Kidney (tissue), 14 donors: ENCODE data around the gene CRTC1. TPM values are rescaled to one million over a fixed set of nuclear protein-coding genes. Genes with fewer than 3 reads are reported as not detected.
A peak's percentile ranks its signal among the peaks of the same experiment; 100 is the strongest.
"Not testable (repeated sequence)": the region's sequence is repeated elsewhere in the genome, so short reads cannot be mapped to it uniquely, and the experiment has no call there.

Experiments used
- DNase-seq, 5 donors: peaks; one replicate each; pipeline ENCODE4 v3.0.0-alpha.2; 2013 to 2020
- FAIRE-seq: peaks from 2 replicates; lab custom pipeline; 2012; peaks lifted over from hg19 to GRCh38; lab: Jason Lieb, UNC
- H3K27ac ChIP-seq, 2 donors: one replicate each; pipeline ENCODE4 v1.7.0; 2013; ENCODE audit warnings: low read depth in 2 of 2, low read length in 2 of 2, inconsistent platforms in 1 of 2
- H3K27me3 ChIP-seq: one replicate; pipeline ENCODE4 v1.7.1; 2013; ENCODE audit warnings: low read length, inconsistent platforms; ENCODE audit not compliant: control insufficient read depth, insufficient read depth
- H3K36me3 ChIP-seq, 3 donors: one replicate each; pipeline versions ENCODE4 v1.7.0 to v1.7.1; 2013; ENCODE audit warnings: low read length in 3 of 3, control low read depth in 1 of 3, inconsistent platforms in 1 of 3; ENCODE audit not compliant: insufficient read depth in 3 of 3, control insufficient read depth in 2 of 3
- H3K4me1 ChIP-seq, 3 donors: one replicate each; pipeline versions ENCODE4 v1.7.0 to v1.7.1; 2013; ENCODE audit warnings: low read length in 3 of 3, inconsistent platforms in 1 of 3, low read depth in 1 of 3; ENCODE audit not compliant: control insufficient read depth in 2 of 3, insufficient read depth in 2 of 3
- H3K4me3 ChIP-seq, 3 donors: one replicate each; pipeline versions ENCODE4 v1.7.0 to v1.8.1; 2013; ENCODE audit warnings: low read length in 3 of 3, control low read depth in 1 of 3, inconsistent platforms in 1 of 3
- H3K9ac ChIP-seq, 3 donors: one replicate each; pipeline versions ENCODE4 v1.7.0 to v1.7.1; 2013; ENCODE audit warnings: low read length in 3 of 3, control low read depth in 1 of 3, inconsistent platforms in 1 of 3
- H3K9me3 ChIP-seq, 3 donors: one replicate each; pipeline versions ENCODE4 v1.7.0 to v1.7.1; 2013; ENCODE audit warnings: low read length in 3 of 3, control low read depth in 1 of 3, inconsistent platforms in 1 of 3; ENCODE audit not compliant: control insufficient read depth in 2 of 3, insufficient read depth in 1 of 3
- intact Hi-C: fragments of 100-400 bp; cut with DNase I; formaldehyde crosslinking; loops from one replicate; pipeline ENCODE4 v1.11.1; 2022
- polyA plus RNA-seq: library from polyadenylated mRNA; stranded (reverse); fragments of 350-450 nt; fragmentation: Illumina TruSeq; extraction: RNeasy Lipid Tissue Mini Kit (QIAGEN cat#74804); gene quantifications from one replicate; pipeline ENCODE4 v1.2.3, GENCODE V29; 2014; ENCODE audit warnings: low read depth, low replicate concordance; ENCODE audit not compliant: insufficient read depth
- total RNA-seq: library from RNA; stranded (reverse); fragmentation: NEBNext Ultra II Directional; extraction: Animal tissue kit (Norgen Biotek cat#: 25700); gene quantifications from one replicate; pipeline ENCODE4 v1.2.1, GENCODE V29; 2021
- TF ChIP-seq, protein P1 (sequence below): IDR thresholded peaks from 3 replicates; pipeline ENCODE4 v1.5.1; 2012; ENCODE audit warnings: mild to moderate bottlenecking, moderate library complexity, borderline replicate concordance; ENCODE audit not compliant: insufficient read depth; ENCODE audit errors: extremely low read depth
- donor health status: control.
- donor health status: control.
- donor health status: control.
- donor health status: control.
- donor health status: control.
- donor health status: DM: yes; HTN: yes; CAD: no.
- donor health status: Normal renal cell carcinoma (clear cell type).

Gene CRTC1
- total and polyA plus RNA-seq, 2 donors from 2014 or later, result 10.9 to 26.8 TPM

DNA sequence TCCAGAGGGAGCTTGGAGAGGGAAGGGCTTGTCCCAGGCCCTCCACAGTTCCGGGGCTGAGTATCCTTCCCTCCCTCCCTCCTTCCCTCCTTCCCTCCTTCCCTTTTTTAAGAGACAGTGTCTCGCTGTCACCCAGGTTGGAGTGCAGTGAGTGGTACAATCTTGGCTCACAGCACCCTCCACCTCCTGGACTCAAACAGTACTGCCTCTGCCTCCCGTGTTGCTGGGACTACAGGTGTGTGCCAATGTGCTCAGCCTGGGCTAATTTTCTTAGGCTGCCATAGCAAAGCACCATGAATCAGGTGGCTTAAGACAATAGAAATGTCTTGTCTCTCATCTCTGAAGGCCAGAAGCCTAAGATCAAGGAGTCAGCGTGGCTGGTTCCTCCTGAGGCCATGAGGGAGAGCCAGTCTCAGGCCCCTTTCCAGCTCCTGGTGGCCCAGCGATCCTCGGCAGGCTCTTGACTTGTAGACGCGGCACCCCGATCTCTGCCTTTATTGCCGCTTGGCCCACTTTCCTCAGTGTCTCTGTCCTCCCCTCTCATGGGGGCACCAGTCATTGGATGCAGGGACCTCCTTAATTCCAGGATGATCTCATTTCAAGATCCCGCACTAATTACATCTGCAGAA lies 47.5 kb downstream of the CRTC1 start:
- TF ChIP-seq, protein P1, sequence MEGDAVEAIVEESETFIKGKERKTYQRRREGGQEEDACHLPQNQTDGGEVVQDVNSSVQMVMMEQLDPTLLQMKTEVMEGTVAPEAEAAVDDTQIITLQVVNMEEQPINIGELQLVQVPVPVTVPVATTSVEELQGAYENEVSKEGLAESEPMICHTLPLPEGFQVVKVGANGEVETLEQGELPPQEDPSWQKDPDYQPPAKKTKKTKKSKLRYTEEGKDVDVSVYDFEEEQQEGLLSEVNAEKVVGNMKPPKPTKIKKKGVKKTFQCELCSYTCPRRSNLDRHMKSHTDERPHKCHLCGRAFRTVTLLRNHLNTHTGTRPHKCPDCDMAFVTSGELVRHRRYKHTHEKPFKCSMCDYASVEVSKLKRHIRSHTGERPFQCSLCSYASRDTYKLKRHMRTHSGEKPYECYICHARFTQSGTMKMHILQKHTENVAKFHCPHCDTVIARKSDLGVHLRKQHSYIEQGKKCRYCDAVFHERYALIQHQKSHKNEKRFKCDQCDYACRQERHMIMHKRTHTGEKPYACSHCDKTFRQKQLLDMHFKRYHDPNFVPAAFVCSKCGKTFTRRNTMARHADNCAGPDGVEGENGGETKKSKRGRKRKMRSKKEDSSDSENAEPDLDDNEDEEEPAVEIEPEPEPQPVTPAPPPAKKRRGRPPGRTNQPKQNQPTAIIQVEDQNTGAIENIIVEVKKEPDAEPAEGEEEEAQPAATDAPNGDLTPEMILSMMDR, result no peak
- no peak overlapping the region for H3K9ac ChIP-seq
- intact Hi-C loops, result no loop called here
- H3K4me3 ChIP-seq, result no peak overlapping the region
- no peaks in the 10 kb centered on the region for H3K27me3 ChIP-seq
- no peak overlapping the region for H3K27ac ChIP-seq
- FAIRE-seq (no peak), DNase-seq (no peak)
- H3K9me3 ChIP-seq, result no peaks in the 10 kb centered on the region
- H3K36me3 ChIP-seq, result no peaks in the 10 kb centered on the region
- H3K4me1 ChIP-seq, result peaks cover 0 to 17% (median 8%) of the 10 kb centered on the region in 3 donors

DNA sequence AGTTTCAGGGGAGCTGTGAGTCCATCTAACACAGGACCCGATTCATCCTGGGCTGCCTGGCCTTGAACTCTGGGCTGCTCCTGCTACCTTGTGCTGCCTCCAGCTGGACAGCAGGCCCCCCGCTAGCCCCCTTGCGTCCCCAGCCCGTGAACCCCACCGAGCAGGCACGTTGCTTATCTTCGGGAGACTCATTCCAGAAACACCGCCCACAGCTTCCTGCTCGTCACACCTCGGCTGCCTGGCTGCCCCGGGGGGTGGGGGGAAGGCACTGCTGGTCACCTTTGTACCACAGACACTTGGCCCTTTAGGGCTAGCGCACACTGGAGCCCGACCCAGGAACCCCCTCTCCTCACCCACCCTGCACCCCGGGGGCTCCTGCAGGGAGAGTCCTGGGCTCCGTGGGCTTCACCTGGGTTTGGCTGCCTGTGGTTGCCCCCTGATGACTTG lies 48.1 kb downstream of the CRTC1 start:
- intact Hi-C loops, result no loop called here

DNA sequence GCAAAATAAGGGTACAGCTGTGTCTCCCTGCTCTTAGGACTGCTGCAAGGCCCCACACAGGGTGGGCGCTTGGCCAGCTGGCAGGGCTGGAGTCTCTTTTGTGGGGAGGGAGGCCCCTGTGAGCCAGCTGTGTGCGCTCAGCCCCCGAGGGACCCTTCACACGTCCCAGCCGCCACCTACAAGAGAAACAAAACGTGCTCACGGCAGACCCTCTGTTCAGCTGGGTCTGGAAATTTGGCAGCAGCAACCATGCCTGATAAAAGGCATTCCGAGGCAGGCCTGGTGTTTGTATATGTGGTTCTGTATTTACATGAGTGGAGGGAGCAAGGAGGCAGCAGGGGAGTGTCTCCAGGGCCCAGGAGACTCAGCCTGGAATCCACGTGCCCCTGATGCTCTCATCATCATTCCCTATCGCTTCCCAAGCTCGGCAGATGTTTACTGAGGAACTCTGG lies 49.7 kb downstream of the CRTC1 start:
- FAIRE-seq (no peak), DNase-seq (peak in 3 of 5 donors; percentile 46 to 80 (median 72))
- intact Hi-C loops, result no loop called here
- H3K27me3 ChIP-seq, result no peaks in the 10 kb centered on the region
- no peak overlapping the region for H3K9ac ChIP-seq
- no peaks in the 10 kb centered on the region for H3K36me3 ChIP-seq
- TF ChIP-seq, protein P1, result no peak
- H3K9me3 ChIP-seq, result no peaks in the 10 kb centered on the region
- H3K4me1 ChIP-seq, result peaks cover 3 to 31% (median 24%) of the 10 kb centered on the region in 3 donors
- H3K27ac ChIP-seq, result no peak overlapping the region
- H3K4me3 ChIP-seq, result no peak overlapping the region

More for the DNA sequence above, 48.1 kb downstream of the CRTC1 start:
- DNase-seq (peak in 3 of 5 donors; percentile 53 to 71 (median 63)), FAIRE-seq (no peak)
- no peak overlapping the region for H3K4me3 ChIP-seq
- H3K9ac ChIP-seq, result no peak overlapping the region
- H3K4me1 ChIP-seq, result peaks cover 0 to 21% (median 13%) of the 10 kb centered on the region in 3 donors
- H3K36me3 ChIP-seq, result no peaks in the 10 kb centered on the region
- H3K27ac ChIP-seq, result no peak overlapping the region
- TF ChIP-seq, protein P1, result no peak
- H3K27me3 ChIP-seq, result no peaks in the 10 kb centered on the region
- no peaks in the 10 kb centered on the region for H3K9me3 ChIP-seq

DNA sequence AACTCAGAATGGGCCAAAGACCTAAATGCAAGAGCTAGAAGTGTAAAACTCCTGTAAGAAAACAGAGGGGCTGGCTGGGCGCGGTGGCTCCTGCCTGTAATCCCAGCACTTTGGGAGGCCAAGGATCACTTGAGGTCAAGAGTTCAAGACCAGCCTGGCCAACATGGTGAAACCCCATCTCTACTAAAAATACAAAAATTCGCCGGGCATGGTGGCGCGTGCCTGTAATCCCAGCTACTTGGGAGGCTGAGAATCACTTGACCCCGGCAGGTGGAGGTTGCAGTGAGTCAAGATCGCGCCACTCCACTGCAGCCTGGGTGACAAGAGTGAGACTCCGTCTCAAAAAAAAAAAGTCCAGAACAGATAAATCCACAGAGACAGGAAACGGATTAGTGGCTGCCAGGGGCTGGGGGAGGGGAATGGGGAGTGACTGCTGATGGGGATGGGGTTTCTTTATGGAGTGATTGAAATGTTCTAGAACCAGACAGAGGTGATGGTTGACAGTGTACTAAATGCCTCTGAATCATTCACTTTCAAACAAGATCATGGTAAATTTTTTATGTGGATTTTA lies 50.4 kb downstream of the CRTC1 start:
- H3K36me3 ChIP-seq, FAIRE-seq, H3K27me3 ChIP-seq, H3K27ac ChIP-seq, H3K9ac ChIP-seq, DNase-seq, H3K9me3 ChIP-seq, H3K4me3 ChIP-seq, intact Hi-C loops: not testable (repeated sequence)
- peaks cover 3 to 35% (median 24%) of the 10 kb centered on the region in 3 donors for H3K4me1 ChIP-seq
